Endothelial cell (in vitro differentiated cells): ENCODE measurements around the gene KSR2. TPM values are rescaled to one million over a fixed set of nuclear protein-coding genes. Genes with fewer than 3 reads are reported as not detected.

Experiments
- DNase-seq: peaks from one replicate; pipeline ENCODE4 v3.0.0; 2021; ENCODE audit warnings: low spot score
- H3K27ac Mint-ChIP-seq: one replicate; pipeline ENCODE4 v1.8.0; 2021; ENCODE audit warnings: mixed read lengths, inconsistent platforms; ENCODE audit not compliant: unreplicated experiment
- H3K27me3 Mint-ChIP-seq: one replicate; pipeline ENCODE4 v1.8.0; 2021; ENCODE audit warnings: mild to moderate bottlenecking, moderate library complexity, mixed read lengths, inconsistent platforms; ENCODE audit not compliant: unreplicated experiment
- H3K36me3 Mint-ChIP-seq: one replicate; pipeline ENCODE4 v1.8.0; 2021; ENCODE audit warnings: mild to moderate bottlenecking, low read depth, mixed read lengths, inconsistent platforms; ENCODE audit not compliant: unreplicated experiment
- H3K4me1 Mint-ChIP-seq: one replicate; pipeline ENCODE4 v1.8.0; 2021; ENCODE audit warnings: mild to moderate bottlenecking, mixed read lengths, inconsistent platforms; ENCODE audit not compliant: unreplicated experiment
- H3K4me3 Mint-ChIP-seq: one replicate; pipeline ENCODE4 v1.8.0; 2021; ENCODE audit warnings: mild to moderate bottlenecking, mixed read lengths, inconsistent platforms; ENCODE audit not compliant: unreplicated experiment
- H3K9me3 Mint-ChIP-seq: one replicate; pipeline ENCODE4 v1.8.0; 2021; ENCODE audit warnings: mixed read lengths, inconsistent platforms; ENCODE audit not compliant: unreplicated experiment
- total RNA-seq: library from RNA; stranded (reverse); fragmentation: NEBNext Ultra II Directional; extraction: Animal tissue kit (Norgen Biotek cat#: 25700); gene quantifications from one replicate; pipeline ENCODE4 v1.2.1, GENCODE V29; 2021; ENCODE audit not compliant: unreplicated experiment
- TF ChIP-seq, protein P1 (sequence below): fragments of 200-600 bp; sonication (generic); IDR thresholded peaks from one replicate; pipeline ENCODE4 v1.5.0; 2021; ENCODE audit warnings: antibody characterized with exemption; ENCODE audit not compliant: unreplicated experiment

Gene KSR2
- total RNA-seq, 1 donor from 2014 or later, result 0.05 TPM

DNA sequence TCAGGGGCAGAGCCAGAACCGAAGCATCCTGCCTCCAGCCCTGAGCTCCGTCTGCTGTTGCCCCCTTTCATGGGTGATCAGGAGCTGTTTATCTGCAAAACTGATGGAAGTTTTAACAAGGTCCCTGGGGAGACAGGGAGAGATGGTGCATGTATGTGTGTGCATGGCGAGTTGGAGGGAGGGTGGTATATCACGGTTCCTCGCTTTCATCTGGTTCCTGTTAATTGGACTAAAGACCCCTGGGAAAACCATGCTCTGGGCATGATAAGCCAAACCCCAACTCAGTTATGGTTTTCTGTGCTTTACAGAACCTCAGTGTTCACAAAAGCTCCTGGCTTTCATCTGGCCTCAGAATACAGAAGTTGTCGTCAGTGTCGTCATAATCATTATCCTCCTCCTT is 133.6 kb downstream of the KSR2 start:
- Mint-ChIP-seq H3K27ac (no peak overlapping the region), H3K27me3 (no peaks in the 10 kb centered on the region), H3K9me3 (no peaks in the 10 kb centered on the region)

DNA sequence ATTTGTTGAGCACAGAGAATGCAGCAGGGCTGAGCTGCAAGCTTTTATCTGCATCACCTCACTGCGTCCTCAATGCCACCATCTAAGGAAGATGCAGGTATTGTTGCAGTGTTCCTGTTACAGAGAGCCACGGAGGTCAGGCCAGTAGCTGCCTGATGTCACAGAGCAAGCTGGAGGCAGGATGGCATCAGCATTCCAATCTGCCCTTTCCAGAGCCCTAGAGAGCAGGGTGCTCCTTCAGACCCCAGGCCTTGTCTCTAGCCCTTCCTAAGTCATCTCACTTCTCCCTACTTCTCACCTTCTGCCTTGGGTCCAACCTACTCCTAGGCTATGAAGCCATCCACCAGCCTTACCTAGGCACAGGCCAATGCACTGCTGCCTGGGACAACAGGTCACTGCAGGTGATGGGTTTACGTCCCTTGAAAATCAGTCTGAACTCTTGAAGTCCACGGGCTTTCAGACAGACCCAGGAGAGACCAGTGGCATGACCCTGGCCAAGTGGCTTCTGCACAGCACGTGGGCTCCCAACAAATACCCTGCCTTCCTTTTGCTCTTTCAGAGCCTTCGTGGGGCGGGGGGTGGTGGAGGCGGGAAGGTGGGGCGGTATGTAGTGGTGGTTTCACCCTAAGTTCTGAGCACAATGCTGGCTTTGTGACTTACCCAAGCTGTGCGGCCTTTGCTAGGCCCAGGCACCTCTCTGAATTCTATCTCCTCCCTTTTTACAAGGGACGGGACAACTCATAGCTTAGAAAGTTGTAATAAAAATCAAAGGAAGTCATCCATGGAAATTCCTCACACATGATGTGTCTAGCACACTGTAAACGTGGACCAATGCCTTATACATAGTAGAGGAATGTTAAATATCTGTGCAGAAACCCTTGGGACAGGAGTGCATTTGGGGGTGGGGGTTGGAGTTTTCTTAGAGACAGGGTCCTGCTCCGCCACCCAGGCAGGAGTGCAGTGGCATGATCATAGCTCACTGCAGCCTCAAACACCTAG is 136.0 kb downstream of the KSR2 start:
- Mint-ChIP-seq H3K9me3 (no peaks in the 10 kb centered on the region), H3K4me1 (no peaks in the 10 kb centered on the region), H3K27ac (no peak overlapping the region), H3K27me3 (peaks cover 1% of the 10 kb centered on the region), H3K36me3 (no peaks in the 10 kb centered on the region), H3K4me3 (no peak overlapping the region)
- TF ChIP-seq, protein P1, sequence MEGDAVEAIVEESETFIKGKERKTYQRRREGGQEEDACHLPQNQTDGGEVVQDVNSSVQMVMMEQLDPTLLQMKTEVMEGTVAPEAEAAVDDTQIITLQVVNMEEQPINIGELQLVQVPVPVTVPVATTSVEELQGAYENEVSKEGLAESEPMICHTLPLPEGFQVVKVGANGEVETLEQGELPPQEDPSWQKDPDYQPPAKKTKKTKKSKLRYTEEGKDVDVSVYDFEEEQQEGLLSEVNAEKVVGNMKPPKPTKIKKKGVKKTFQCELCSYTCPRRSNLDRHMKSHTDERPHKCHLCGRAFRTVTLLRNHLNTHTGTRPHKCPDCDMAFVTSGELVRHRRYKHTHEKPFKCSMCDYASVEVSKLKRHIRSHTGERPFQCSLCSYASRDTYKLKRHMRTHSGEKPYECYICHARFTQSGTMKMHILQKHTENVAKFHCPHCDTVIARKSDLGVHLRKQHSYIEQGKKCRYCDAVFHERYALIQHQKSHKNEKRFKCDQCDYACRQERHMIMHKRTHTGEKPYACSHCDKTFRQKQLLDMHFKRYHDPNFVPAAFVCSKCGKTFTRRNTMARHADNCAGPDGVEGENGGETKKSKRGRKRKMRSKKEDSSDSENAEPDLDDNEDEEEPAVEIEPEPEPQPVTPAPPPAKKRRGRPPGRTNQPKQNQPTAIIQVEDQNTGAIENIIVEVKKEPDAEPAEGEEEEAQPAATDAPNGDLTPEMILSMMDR, result no peak
- no peak for DNase-seq

More for the DNA sequence above, 133.6 kb downstream of the KSR2 start:
- Mint-ChIP-seq H3K4me3 (no peak overlapping the region), H3K36me3 (no peaks in the 10 kb centered on the region), H3K4me1 (no peaks in the 10 kb centered on the region)
- TF ChIP-seq, protein P1, result no peak
- DNase-seq, result no peak

DNA sequence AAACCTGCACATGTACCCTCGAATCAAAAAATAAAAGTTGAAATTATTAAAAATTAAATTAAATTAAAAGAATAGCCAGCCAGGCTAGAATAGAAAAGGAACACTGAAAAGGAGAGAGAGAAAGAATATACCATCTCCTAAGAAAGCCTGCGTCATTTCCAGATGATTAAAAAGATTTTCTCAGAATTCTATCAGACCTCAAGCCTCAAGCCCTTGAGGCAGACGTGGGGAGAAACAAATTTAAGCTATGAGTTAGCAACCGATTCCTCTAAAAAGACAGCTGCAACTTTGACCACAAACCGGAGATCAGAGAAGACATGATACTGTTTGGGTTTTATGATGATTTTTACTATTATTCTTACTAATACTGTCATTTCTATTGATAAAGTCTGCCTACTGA is 138.3 kb downstream of the KSR2 start:
- TF ChIP-seq, protein P1, result no peak
- Mint-ChIP-seq H3K27me3 (peaks cover 1% of the 10 kb centered on the region), H3K4me3 (no peak overlapping the region), H3K4me1 (peaks cover 2% of the 10 kb centered on the region), H3K27ac (no peak overlapping the region), H3K9me3 (no peaks in the 10 kb centered on the region), H3K36me3 (no peaks in the 10 kb centered on the region)
- no peak for DNase-seq

DNA sequence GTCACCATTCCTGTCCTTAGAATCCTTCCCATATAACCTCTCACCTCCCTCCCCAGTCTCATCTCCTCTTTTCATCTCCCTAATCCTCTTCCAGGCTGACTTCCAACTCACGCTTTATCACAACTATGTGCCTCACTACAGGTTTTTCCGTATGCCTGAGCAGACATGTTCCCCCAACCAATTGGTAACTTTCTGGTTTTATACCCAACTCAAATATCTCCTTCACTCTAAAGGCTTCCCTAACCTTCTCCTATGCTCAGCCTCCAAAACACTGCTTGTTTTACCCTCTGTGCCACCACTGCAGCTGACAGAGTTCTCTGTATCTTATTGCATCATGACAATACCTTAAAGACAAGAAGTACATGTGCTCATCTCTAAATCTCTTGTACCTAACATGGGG is 139.7 kb downstream of the KSR2 start:
- Mint-ChIP-seq H3K27ac (no peak overlapping the region), H3K27me3 (peaks cover 1% of the 10 kb centered on the region), H3K36me3 (no peaks in the 10 kb centered on the region), H3K4me1 (peaks cover 2% of the 10 kb centered on the region), H3K9me3 (no peaks in the 10 kb centered on the region), H3K4me3 (no peak overlapping the region)
- TF ChIP-seq, protein P1, result no peak
- no peak for DNase-seq

DNA sequence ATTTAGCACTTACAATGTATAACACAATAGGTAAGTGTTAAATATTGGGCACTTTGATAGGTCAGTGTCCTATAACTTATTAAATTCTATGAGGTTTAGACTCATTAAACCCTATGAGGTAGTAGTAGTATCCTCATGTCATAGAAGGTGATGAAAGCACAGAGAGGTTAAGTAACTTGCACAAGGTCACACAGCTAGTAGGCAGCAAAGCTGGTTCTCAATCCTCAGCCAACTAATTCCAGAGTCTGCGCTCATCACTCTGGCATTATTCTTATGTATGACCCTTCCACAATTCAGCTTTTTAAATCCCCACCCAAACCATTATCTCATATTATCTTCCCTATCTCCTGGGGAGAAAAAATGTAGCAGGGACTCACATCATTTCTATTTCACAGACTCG is 141.1 kb downstream of the KSR2 start:
- DNase-seq, result no peak
- Mint-ChIP-seq H3K27me3 (peaks cover 1% of the 10 kb centered on the region), H3K36me3 (no peaks in the 10 kb centered on the region), H3K9me3 (no peaks in the 10 kb centered on the region), H3K4me1 (peaks cover 2% of the 10 kb centered on the region), H3K27ac (no peak overlapping the region), H3K4me3 (no peak overlapping the region)
- TF ChIP-seq, protein P1, result no peak
